Measurements from ENCODE around the gene JAM3. TPM values are rescaled to one million over a fixed set of nuclear protein-coding genes. Genes with fewer than 3 reads are reported as not detected.

The JAM3 gene
- total and polyA plus RNA-seq, 2 donors (not counting 3 experiments of a cell fraction or from before 2014, with no cell fraction given), result 78.8 to 137 TPM

- Histone ChIP-seq H3K4me1 (ENCODE audit: control insufficient read depth, extremely low read depth, insufficient read depth, low read length) (no peaks in the 10 kb centered on the region), H2AFZ (ENCODE audit: low read depth, low read length) (no peak overlapping the region), H3K36me3 (ENCODE audit: control insufficient read depth in 2 of 2, extremely low read depth in 1 of 2, insufficient read depth in 2 of 2, low read length in 2 of 2) (peaks cover 8 to 17% of the 10 kb centered on the region in 2 experiments), H3K27me3 (ENCODE audit: control insufficient read depth in 2 of 2, insufficient read depth in 2 of 2, low read length in 2 of 2) (no peaks in the 10 kb centered on the region), H3K79me2 (ENCODE audit: control insufficient read depth, insufficient read depth, low read length) (no peaks in the 10 kb centered on the region), H3K27ac (ENCODE audit: insufficient read depth, low read depth, low read length) (no peak overlapping the region), H3K9me1 (replicated peaks; ENCODE audit: control insufficient read depth, extremely low read depth, insufficient read depth, low read length) (no peaks in the 10 kb centered on the region), H3K4me3 (replicated peaks in 1 of 3; ENCODE audit: insufficient read depth in 1 of 3, low read depth in 1 of 3, low read length in 3 of 3) (no peak overlapping the region), H3K9ac (replicated peaks; ENCODE audit: extremely low read depth, insufficient read depth, low read length) (no peak overlapping the region), H3K9me3 (replicated peaks; ENCODE audit: control insufficient read depth, insufficient read depth, low read length) (no peaks in the 10 kb centered on the region), H3K4me2 (ENCODE audit: insufficient read depth, low read length) (no peak overlapping the region), H4K20me1 (replicated peaks; ENCODE audit: control insufficient read depth, extremely low read depth, insufficient read depth, low read length) (no peaks in the 10 kb centered on the region)
- BruUV-seq (replicated peaks), result no TSS peak
- ChIA-PET CTCF (interaction anchor here (0.8 to 1.0 kb wide), 2 partner anchors 9 to 243 kb away, joined by 3 read pairs; no protein-coding TSS in a partner anchor), POLR2A (no interaction called here)
- dilution Hi-C loops (cut with MboI; ENCODE audit: extremely low pct_ligation_motif_present, low sequenced_read_pairs), result no loop called here
- DNase-seq (ENCODE audit: low read depth, low spot score) (no peak), FAIRE-seq (no peak)
- TF ChIP-seq JUN (IDR thresholded peaks at IDR 0.05; ENCODE audit: borderline replicate concordance, insufficient read depth, insufficient read length, low read depth) (no peak), MAX (IDR thresholded peaks at IDR 0.05; ENCODE audit: insufficient read depth, insufficient read length) (no peak), FOS (IDR thresholded peaks at IDR 0.05; ENCODE audit: borderline replicate concordance, insufficient read depth, low read length) (no peak), EZH2 (IDR thresholded peaks at IDR 0.05; ENCODE audit: borderline replicate concordance, low read depth, low read length, severe bottlenecking) (no peak), POLR2AphosphoS5 (IDR thresholded peaks at IDR 0.05; ENCODE audit: insufficient read depth, low read depth, low read length) (no peak), CTCF (IDR thresholded peaks at IDR 0.05; ENCODE audit: extremely low read depth in 1 of 2, insufficient read depth in 1 of 2, low read depth in 1 of 2, low read length in 2 of 2) (no peak), MYC (IDR thresholded peaks at IDR 0.05; ENCODE audit: low read depth, low read length) (no peak), GATA2 (IDR thresholded peaks at IDR 0.05; ENCODE audit: insufficient read depth, insufficient read length, low read depth, low read length) (no peak)
- intact Hi-C loops (cut with micrococcal nuclease), result no loop called here
Observed at GRCh38 chr11:134170919-134171281, 102.0 kb downstream of the JAM3 start.
